SK-N-MC (cell line): ENCODE data around the gene RAB6B.

ENCODE experiments used
- EZH2 ChIP-seq: fragments of 200-600 bp; sonication (generic); IDR thresholded peaks from one replicate; pipeline ENCODE4 v1.6.1; 2017; ENCODE audit warnings: antibody characterized with exemption
- FOXP2 ChIP-seq: optimal IDR thresholded peaks from 2 replicates; pipeline ENCODE3; 2011; ENCODE audit warnings: mild to moderate bottlenecking, moderate library complexity; ENCODE audit not compliant: insufficient read depth; ENCODE audit errors: extremely low read length, control extremely low read depth
- POLR2AphosphoS5 ChIP-seq: IDR thresholded peaks from 2 replicates; pipeline ENCODE4 v1.6.1; 2012; ENCODE audit warnings: mild to moderate bottlenecking, low read depth, low read length, borderline replicate concordance

DNA sequence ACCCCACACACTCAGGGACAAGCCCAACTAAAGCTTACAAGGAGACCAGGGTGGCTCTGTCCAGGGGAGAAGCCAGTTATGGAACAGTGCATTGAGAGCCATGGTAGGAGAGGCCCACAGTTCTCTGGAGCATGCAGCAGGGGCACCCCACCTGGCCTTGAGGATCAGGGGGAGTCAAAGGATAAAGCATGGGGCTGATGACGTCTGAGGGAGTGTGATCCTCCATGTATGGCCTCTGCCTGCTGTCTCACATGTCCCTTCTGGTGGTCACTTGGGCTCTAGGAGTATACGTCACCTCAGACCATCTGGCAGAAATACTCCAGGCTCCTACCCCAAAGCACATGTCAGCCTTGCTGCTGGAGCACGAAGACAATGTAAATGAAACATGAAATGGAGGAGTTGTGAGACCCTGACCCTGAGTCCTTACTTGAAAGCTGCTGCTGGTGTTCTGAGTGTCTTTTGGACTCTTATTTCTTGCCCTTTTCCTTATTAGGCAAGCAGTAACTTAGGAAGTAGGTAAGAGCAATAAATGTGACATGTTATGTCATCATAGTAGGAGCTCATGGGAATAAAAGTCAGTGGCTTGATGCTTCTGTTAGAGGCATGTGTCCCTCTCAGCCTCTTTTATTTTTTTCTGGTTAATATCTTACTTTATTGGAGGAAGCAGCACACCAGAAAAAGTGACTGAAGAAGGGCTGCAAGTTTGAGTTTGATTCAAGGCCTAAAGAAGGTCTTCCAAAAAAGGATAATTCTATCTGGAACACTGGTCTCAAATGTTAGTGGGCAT, 74.6 kb downstream of the RAB6B start:
- TF ChIP-seq POLR2AphosphoS5 (no peak), EZH2 (no peak), FOXP2 (no peak)
